ENCODE measurements around the gene CPLANE2. TPM values are rescaled to one million over a fixed set of nuclear protein-coding genes. Genes with fewer than 3 reads are reported as not detected.

CPLANE2 gene
- total RNA-seq: 13.0 and 15.1 TPM in 2 replicates

GRCh38 chr1:16236511-16237342 is at the start of gene CPLANE2:
Gene CPLANE2 (minus strand): TSS chr1:16237183. CDS start chr1:16236742, 441 bp downstream.
- peak within 1 kb of the TSS; percentile 78 for H3K4me3 ChIP-seq (ENCODE audit: low read depth, low read length)
- peak; percentile 92 for DNase-seq (ENCODE audit: low read depth)
- TF ChIP-seq CTCF (IDR thresholded peaks at IDR 0.05; ENCODE audit: insufficient read depth, low read depth, low read length): no peak

GRCh38 chr1:16286122-16286521 is 49.1 kb upstream of the CPLANE2 start:
- TF ChIP-seq CTCF (IDR thresholded peaks at IDR 0.05; ENCODE audit: insufficient read depth, low read depth, low read length): no peak
- no peak for DNase-seq (ENCODE audit: low read depth)
- no peak overlapping the region for H3K4me3 ChIP-seq (ENCODE audit: low read depth, low read length)

GRCh38 chr1:16281765-16282164 is 44.8 kb upstream of the CPLANE2 start:
- TF ChIP-seq CTCF (IDR thresholded peaks at IDR 0.05; ENCODE audit: insufficient read depth, low read depth, low read length): no peak
- no peak overlapping the region for H3K4me3 ChIP-seq (ENCODE audit: low read depth, low read length)
- DNase-seq (ENCODE audit: low read depth): no peak

- TF ChIP-seq CTCF (IDR thresholded peaks at IDR 0.05; ENCODE audit: insufficient read depth, low read depth, low read length): no peak
Observed at GRCh38 chr1:16279186-16279585, 42.2 kb upstream of the CPLANE2 start.

GRCh38 chr1:16276302-16277030 is 39.5 kb upstream of the CPLANE2 start:
- TF ChIP-seq CTCF (IDR thresholded peaks at IDR 0.05; ENCODE audit: insufficient read depth, low read depth, low read length): no peak
- H3K4me3 ChIP-seq (ENCODE audit: low read depth, low read length): no peak overlapping the region
- DNase-seq (ENCODE audit: low read depth): peak; percentile 16

More at GRCh38 chr1:16279186-16279585, 42.2 kb upstream of the CPLANE2 start:
- no peak overlapping the region for H3K4me3 ChIP-seq (ENCODE audit: low read depth, low read length)
- DNase-seq (ENCODE audit: low read depth): no peak

- TF ChIP-seq CTCF (IDR thresholded peaks at IDR 0.05; ENCODE audit: insufficient read depth, low read depth, low read length): no peak
- H3K4me3 ChIP-seq (ENCODE audit: low read depth, low read length): no peak overlapping the region
- no peak for DNase-seq (ENCODE audit: low read depth)
Observed at GRCh38 chr1:16275591-16275990, 38.6 kb upstream of the CPLANE2 start.
